ENCODE results near the gene LCA5.

DNA sequence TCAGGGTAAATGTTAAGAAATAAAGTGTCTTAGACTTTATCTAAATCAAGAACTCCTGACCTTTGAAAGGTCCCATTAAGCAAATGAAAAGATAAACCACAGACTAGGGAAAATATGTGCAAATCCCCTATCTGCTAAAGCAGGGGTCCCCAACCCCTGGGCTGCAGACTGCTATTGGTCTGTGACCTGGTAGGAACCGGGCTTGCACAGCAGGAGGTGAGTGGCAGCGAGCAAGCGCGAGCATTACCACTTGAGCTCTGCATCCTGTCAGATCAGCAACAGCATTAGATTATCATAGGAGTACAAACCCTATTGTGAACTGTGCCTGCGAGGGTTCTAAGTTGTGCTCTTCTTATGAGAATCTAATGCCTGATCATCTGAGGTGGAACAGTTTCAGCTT, 42.4 kb downstream of the LCA5 start:
- no peak for TF ChIP-seq SCRT2 (tag by site-specific recombination; IDR thresholded peaks at IDR 0.05)
- TF ChIP-seq, protein P1, sequence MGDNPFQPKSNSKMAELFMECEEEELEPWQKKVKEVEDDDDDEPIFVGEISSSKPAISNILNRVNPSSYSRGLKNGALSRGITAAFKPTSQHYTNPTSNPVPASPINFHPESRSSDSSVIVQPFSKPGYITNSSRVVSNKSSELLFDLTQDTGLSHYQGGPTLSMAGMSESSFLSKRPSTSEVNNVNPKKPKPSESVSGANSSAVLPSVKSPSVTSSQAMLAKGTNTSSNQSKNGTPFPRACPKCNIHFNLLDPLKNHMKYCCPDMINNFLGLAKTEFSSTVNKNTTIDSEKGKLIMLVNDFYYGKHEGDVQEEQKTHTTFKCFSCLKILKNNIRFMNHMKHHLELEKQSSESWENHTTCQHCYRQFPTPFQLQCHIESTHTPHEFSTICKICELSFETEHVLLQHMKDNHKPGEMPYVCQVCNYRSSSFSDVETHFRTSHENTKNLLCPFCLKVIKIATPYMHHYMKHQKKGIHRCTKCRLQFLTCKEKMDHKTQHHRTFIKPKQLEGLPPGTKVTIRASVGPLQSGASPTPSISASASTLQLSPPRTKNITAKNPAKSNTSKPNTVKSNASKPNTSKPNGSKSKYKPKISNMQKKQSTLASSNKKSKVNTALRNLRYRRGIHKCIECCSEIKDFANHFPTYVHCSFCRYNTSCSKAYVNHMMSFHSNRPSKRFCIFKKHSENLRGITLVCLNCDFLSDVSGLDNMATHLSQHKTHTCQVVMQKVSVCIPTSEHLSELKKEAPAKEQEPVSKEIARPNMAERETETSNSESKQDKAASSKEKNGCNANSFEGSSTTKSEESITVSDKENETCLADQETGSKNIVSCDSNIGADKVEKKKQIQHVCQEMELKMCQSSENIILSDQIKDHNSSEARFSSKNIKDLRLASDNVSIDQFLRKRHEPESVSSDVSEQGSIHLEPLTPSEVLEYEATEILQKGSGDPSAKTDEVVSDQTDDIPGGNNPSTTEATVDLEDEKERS (tag by site-specific recombination; IDR thresholded peaks at IDR 0.05) = no peak

All from HEK293 (cell line).